Activated CD4-positive, alpha-beta T cell treated with anti-CD3 and anti-CD28 coated beads, Interleukin-2, amount 10 ng/mL, durations not matched to agents 24 days and 14 days (primary cell): ENCODE data around the gene PRODH2. TPM values are rescaled to one million over a fixed set of nuclear protein-coding genes. Genes with fewer than 3 reads are reported as not detected.

Experiments
- DNase-seq: peaks from one replicate; pipeline ENCODE4 v3.0.0; 2022
- H3K27ac Mint-ChIP-seq: one replicate; pipeline ENCODE4 v1.8.0; 2022; ENCODE audit warnings: mild to moderate bottlenecking, mixed read lengths
- H3K27me3 Mint-ChIP-seq: one replicate; pipeline ENCODE4 v1.8.0; 2022; ENCODE audit warnings: mixed read lengths
- H3K36me3 Mint-ChIP-seq: one replicate; pipeline ENCODE4 v1.8.0; 2022; ENCODE audit warnings: low read depth, mild to moderate bottlenecking, mixed read lengths
- H3K4me1 Mint-ChIP-seq: one replicate; pipeline ENCODE4 v1.8.0; 2021; ENCODE audit warnings: mixed read lengths
- H3K4me3 Mint-ChIP-seq: one replicate; pipeline ENCODE4 v1.8.0; 2022; ENCODE audit warnings: mild to moderate bottlenecking, moderate library complexity, mixed read lengths
- H3K9me3 Mint-ChIP-seq: one replicate; pipeline ENCODE4 v1.8.0; 2021; ENCODE audit warnings: mixed read lengths
- intact Hi-C: fragments of 100-400 bp; cut with micrococcal nuclease; formaldehyde crosslinking; loops from one replicate; pipeline ENCODE4 v1.15.1; 2023
- total RNA-seq: library from RNA; stranded (reverse); gene quantifications from 2 replicates; pipeline ENCODE4 v1.2.3, GENCODE V29; 2022

Gene PRODH2
- total RNA-seq, 1 donor from 2014 or later, result not detected

GRCh38 chr19:35757231-35757748 is 55.4 kb downstream of the PRODH2 start:
- H3K36me3 Mint-ChIP-seq, result peaks cover 34% of the 10 kb centered on the region
- peak; percentile 77 for DNase-seq
- no peaks in the 10 kb centered on the region for H3K9me3 Mint-ChIP-seq
- H3K27ac Mint-ChIP-seq, result peak overlapping the region; percentile 98
- intact Hi-C loops, result loop anchor here (5.0 kb wide), 2 partner anchors 65 to 145 kb away; partner anchors contain the start of genes HCST and NFKBID
- H3K4me3 Mint-ChIP-seq, result peak overlapping the region; percentile 95
- peaks cover 25% of the 10 kb centered on the region for H3K4me1 Mint-ChIP-seq
- H3K27me3 Mint-ChIP-seq, result peaks cover 2% of the 10 kb centered on the region

- H3K27ac Mint-ChIP-seq, result peak within 1 kb of the TSS; percentile 98
- H3K36me3 Mint-ChIP-seq, result peaks cover 29% of the 10 kb centered on the region
- peaks cover 2% of the 10 kb centered on the region for H3K27me3 Mint-ChIP-seq
- H3K4me3 Mint-ChIP-seq, result peak within 1 kb of the TSS; percentile 95
- no peaks in the 10 kb centered on the region for H3K9me3 Mint-ChIP-seq
- H3K4me1 Mint-ChIP-seq, result peaks cover 25% of the 10 kb centered on the region
- DNase-seq, result peak; percentile 60
- intact Hi-C loops, result loop anchor here (5.0 kb wide), 2 partner anchors 64 to 146 kb away; partner anchors contain the start of genes HCST and NFKBID
Measured at GRCh38 chr19:35756377-35757230, 56.0 kb downstream of the PRODH2 start, which contains the start of gene HSPB6. Gene HSPB6, minus strand, starts transcription at chr19:35757029. Its CDS starts 21 bp downstream, at chr19:35757008.

- DNase-seq, result peak; percentile 86
- H3K27ac Mint-ChIP-seq, result peak overlapping the region; percentile 73
- intact Hi-C loops, result loop anchor here (5.0 kb wide), 2 partner anchors 63 to 147 kb away; partner anchors contain the start of genes HCST and NFKBID
- H3K9me3 Mint-ChIP-seq, result no peaks in the 10 kb centered on the region
- peaks cover 26% of the 10 kb centered on the region for H3K36me3 Mint-ChIP-seq
- H3K4me1 Mint-ChIP-seq, result peaks cover 25% of the 10 kb centered on the region
- peak overlapping the region; percentile 65 for H3K4me3 Mint-ChIP-seq
- peaks cover 2% of the 10 kb centered on the region for H3K27me3 Mint-ChIP-seq
Measured at GRCh38 chr19:35755550-35756376, 56.9 kb downstream of the PRODH2 start.

- H3K9me3 Mint-ChIP-seq, result no peaks in the 10 kb centered on the region
- peaks cover 2% of the 10 kb centered on the region for H3K27me3 Mint-ChIP-seq
- H3K4me1 Mint-ChIP-seq, result peaks cover 27% of the 10 kb centered on the region
- peak overlapping the region; percentile 54 for H3K4me3 Mint-ChIP-seq
- DNase-seq, result no peak
- H3K27ac Mint-ChIP-seq, result peak overlapping the region; percentile 49
- H3K36me3 Mint-ChIP-seq, result peaks cover 22% of the 10 kb centered on the region
- intact Hi-C loops, result loop anchor here (5.0 kb wide), 2 partner anchors 63 to 147 kb away; partner anchors contain the start of genes HCST and NFKBID
Measured at GRCh38 chr19:35755131-35755549, 57.5 kb downstream of the PRODH2 start.

GRCh38 chr19:35754370-35755130 is 58.1 kb downstream of the PRODH2 start:
- Mint-ChIP-seq H3K4me1 (peaks cover 27% of the 10 kb centered on the region), H3K36me3 (peaks cover 21% of the 10 kb centered on the region), H3K27me3 (peaks cover 2% of the 10 kb centered on the region), H3K4me3 (peak overlapping the region; percentile 54), H3K27ac (peak overlapping the region; percentile 42), H3K9me3 (no peaks in the 10 kb centered on the region)
- no peak for DNase-seq
- intact Hi-C loops, result loop anchor here (5.0 kb wide), 2 partner anchors 62 to 148 kb away; partner anchors contain the start of genes HCST and NFKBID

- no peak overlapping the region for H3K27ac Mint-ChIP-seq
- peaks cover 25% of the 10 kb centered on the region for H3K4me1 Mint-ChIP-seq
- no peak for DNase-seq
- peaks cover 17% of the 10 kb centered on the region for H3K36me3 Mint-ChIP-seq
- intact Hi-C loops, result no loop called here
- peaks cover 2% of the 10 kb centered on the region for H3K27me3 Mint-ChIP-seq
- no peak overlapping the region for H3K4me3 Mint-ChIP-seq
- H3K9me3 Mint-ChIP-seq, result no peaks in the 10 kb centered on the region
Measured at GRCh38 chr19:35753634-35754369, 58.8 kb downstream of the PRODH2 start.

GRCh38 chr19:35752746-35753350 is 59.8 kb downstream of the PRODH2 start:
- no peak for DNase-seq
- Mint-ChIP-seq H3K36me3 (peaks cover 19% of the 10 kb centered on the region), H3K9me3 (no peaks in the 10 kb centered on the region), H3K27ac (no peak overlapping the region), H3K4me3 (no peak overlapping the region), H3K27me3 (peaks cover under 1% of the 10 kb centered on the region), H3K4me1 (peaks cover 28% of the 10 kb centered on the region)
- intact Hi-C loops, result no loop called here

GRCh38 chr19:35751839-35752745 is 60.6 kb downstream of the PRODH2 start:
- Mint-ChIP-seq H3K4me1 (peaks cover 27% of the 10 kb centered on the region), H3K4me3 (no peak overlapping the region), H3K27ac (no peak overlapping the region), H3K9me3 (no peaks in the 10 kb centered on the region), H3K27me3 (no peaks in the 10 kb centered on the region), H3K36me3 (peaks cover 18% of the 10 kb centered on the region)
- intact Hi-C loops, result no loop called here
- DNase-seq, result peak; percentile 56

GRCh38 chr19:35750167-35750566 is 62.5 kb downstream of the PRODH2 start:
- peaks cover 33% of the 10 kb centered on the region for H3K4me1 Mint-ChIP-seq
- no peaks in the 10 kb centered on the region for H3K9me3 Mint-ChIP-seq
- H3K4me3 Mint-ChIP-seq, result peak overlapping the region; percentile 61
- no peak overlapping the region for H3K27ac Mint-ChIP-seq
- no peaks in the 10 kb centered on the region for H3K27me3 Mint-ChIP-seq
- no peak for DNase-seq
- intact Hi-C loops, result no loop called here
- peaks cover 17% of the 10 kb centered on the region for H3K36me3 Mint-ChIP-seq
